Measurements from ENCODE around the gene SP110. TPM values are rescaled to one million over a fixed set of nuclear protein-coding genes. Genes with fewer than 3 reads are reported as not detected.

SP110 gene
- total RNA-seq, 1 experiment from 2014 or later, result 0.75 TPM

- Histone ChIP-seq H3K36me3 (ENCODE audit: control insufficient read depth, insufficient read depth, low read length) (no peaks in the 10 kb centered on the region), H3K4me1 (no peaks in the 10 kb centered on the region), H3K9me3 (no peaks in the 10 kb centered on the region), H3K27me3 (replicated peaks; ENCODE audit: control insufficient read depth, insufficient read depth, low read length) (no peaks in the 10 kb centered on the region), H3K4me3 (ENCODE audit: low read depth, low read length) (no peak overlapping the region)
- no peaks in the 10 kb centered on the region for H3K9me3 Mint-ChIP-seq (ENCODE audit: unreplicated experiment)
- peaks cover 3% of the 10 kb centered on the region for H3K27me3 Mint-ChIP-seq (ENCODE audit: insufficient read depth, unreplicated experiment)
- intact Hi-C loops (cut with micrococcal nuclease; ENCODE audit: unreplicated experiment), result no loop called here
- POLR2A ChIA-PET, result no interaction called here
- BruUV-seq (replicated peaks), result no TSS peak
- H3K4me3 Mint-ChIP-seq (ENCODE audit: unreplicated experiment), result no peak overlapping the region
- no peaks in the 10 kb centered on the region for H3K36me3 Mint-ChIP-seq (ENCODE audit: insufficient read depth, unreplicated experiment)
- CTCF ChIA-PET, result no interaction called here
- H3K4me1 Mint-ChIP-seq (ENCODE audit: low read depth, unreplicated experiment), result peaks cover 6% of the 10 kb centered on the region
- TF ChIP-seq CTCF (IDR thresholded peaks at IDR 0.05; ENCODE audit: insufficient read depth in 1 of 2, low read depth in 1 of 2, low read length in 1 of 2, severe bottlenecking in 1 of 2, unreplicated experiment in 1 of 2), result no peak
- no peak for DNase-seq
- no peak overlapping the region for H3K27ac Mint-ChIP-seq (ENCODE audit: unreplicated experiment)
Observed at GRCh38 chr2:230258483-230258882, 38.7 kb upstream of the SP110 start.

- no peak overlapping the region for H3K4me3 ChIP-seq (ENCODE audit: low read depth, low read length)
- intact Hi-C loops (cut with micrococcal nuclease; ENCODE audit: unreplicated experiment), result no loop called here
Observed at GRCh38 chr2:230256733-230257332, 37.0 kb upstream of the SP110 start.

GRCh38 chr2:230254152-230254881 is 34.5 kb upstream of the SP110 start:
- intact Hi-C loops (cut with micrococcal nuclease; ENCODE audit: unreplicated experiment), result no loop called here
- no peak overlapping the region for H3K4me3 ChIP-seq (ENCODE audit: low read depth, low read length)
- Mint-ChIP-seq H3K36me3 (ENCODE audit: insufficient read depth, unreplicated experiment) (no peaks in the 10 kb centered on the region), H3K4me3 (ENCODE audit: unreplicated experiment) (no peak overlapping the region), H3K4me1 (ENCODE audit: low read depth, unreplicated experiment) (peaks cover 6% of the 10 kb centered on the region), H3K27me3 (ENCODE audit: insufficient read depth, unreplicated experiment) (peaks cover 3% of the 10 kb centered on the region), H3K27ac (ENCODE audit: unreplicated experiment) (no peak overlapping the region), H3K9me3 (ENCODE audit: unreplicated experiment) (no peaks in the 10 kb centered on the region)
- ChIA-PET CTCF (no interaction called here), POLR2A (no interaction called here)
- TF ChIP-seq CTCF (IDR thresholded peaks at IDR 0.05; ENCODE audit: insufficient read depth in 1 of 2, low read depth in 1 of 2, low read length in 1 of 2, severe bottlenecking in 1 of 2, unreplicated experiment in 1 of 2), result no peak
- no peaks in the 10 kb centered on the region for H3K27me3 ChIP-seq (replicated peaks; ENCODE audit: control insufficient read depth, insufficient read depth, low read length)
- H3K36me3 ChIP-seq (ENCODE audit: control insufficient read depth, insufficient read depth, low read length), result no peaks in the 10 kb centered on the region
- no TSS peak for BruUV-seq (replicated peaks)
- no peaks in the 10 kb centered on the region for H3K4me1 ChIP-seq
- DNase-seq, result no peak
- no peaks in the 10 kb centered on the region for H3K9me3 ChIP-seq

More at GRCh38 chr2:230256733-230257332, 37.0 kb upstream of the SP110 start:
- Mint-ChIP-seq H3K36me3 (ENCODE audit: insufficient read depth, unreplicated experiment) (no peaks in the 10 kb centered on the region), H3K4me3 (ENCODE audit: unreplicated experiment) (no peak overlapping the region), H3K9me3 (ENCODE audit: unreplicated experiment) (no peaks in the 10 kb centered on the region), H3K27me3 (ENCODE audit: insufficient read depth, unreplicated experiment) (peaks cover 3% of the 10 kb centered on the region), H3K4me1 (ENCODE audit: low read depth, unreplicated experiment) (peaks cover 6% of the 10 kb centered on the region), H3K27ac (ENCODE audit: unreplicated experiment) (no peak overlapping the region)
- BruUV-seq (replicated peaks), result no TSS peak
- CTCF ChIA-PET, result no interaction called here
- Histone ChIP-seq H3K36me3 (ENCODE audit: control insufficient read depth, insufficient read depth, low read length) (no peaks in the 10 kb centered on the region), H3K9me3 (no peaks in the 10 kb centered on the region), H3K27me3 (replicated peaks; ENCODE audit: control insufficient read depth, insufficient read depth, low read length) (no peaks in the 10 kb centered on the region), H3K4me1 (no peaks in the 10 kb centered on the region)
- TF ChIP-seq CTCF (IDR thresholded peaks at IDR 0.05; ENCODE audit: insufficient read depth in 1 of 2, low read depth in 1 of 2, low read length in 1 of 2, severe bottlenecking in 1 of 2, unreplicated experiment in 1 of 2), result no peak
- POLR2A ChIA-PET, result no interaction called here
- no peak for DNase-seq

All from Caco-2 (cell line).